T-helper 2 cell (primary cell): ENCODE results near the gene MT1B.

Experiments used
- DNase-seq, 5 experiments: peaks; one replicate each; pipeline versions ENCODE4 v3.0.0 to v3.0.0-alpha.2; 2012 to 2022

Gene MT1B

GRCh38 chr16:56637814-56638750 is 13.6 kb upstream of the MT1B start, which contains the start of gene MT1A:
Gene MT1A, plus strand, starts transcription at chr16:56638666. Its CDS starts 73 bp downstream, at chr16:56638739.
- DNase-seq: peak in 1 of 5 experiments; percentile 53

- DNase-seq: no peak
Observed at GRCh38 chr16:56639045-56639444, 12.6 kb upstream of the MT1B start.

- no peak for DNase-seq
Observed at GRCh38 chr16:56640076-56640475, 11.6 kb upstream of the MT1B start.

DNA sequence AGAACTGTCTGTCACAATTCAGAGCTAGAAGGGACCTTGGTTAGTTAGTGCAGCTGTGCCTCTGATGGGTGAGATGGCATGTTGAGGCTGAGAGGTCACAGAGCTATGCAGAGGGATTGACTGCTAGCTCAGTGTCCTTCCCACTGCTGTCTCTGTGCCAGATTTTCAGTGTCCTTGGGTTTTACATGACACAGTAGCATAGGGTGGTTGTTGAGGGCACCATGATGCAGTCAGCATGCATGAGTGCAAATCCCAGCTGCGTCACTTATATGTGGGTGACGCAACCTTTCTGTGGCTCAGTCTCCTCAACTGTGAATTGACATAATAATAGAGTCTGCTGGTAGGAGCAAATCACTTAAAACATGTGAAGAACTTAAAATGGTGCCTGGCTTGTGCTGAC is 10.5 kb upstream of the MT1B start:
- DNase-seq: no peak

DNA sequence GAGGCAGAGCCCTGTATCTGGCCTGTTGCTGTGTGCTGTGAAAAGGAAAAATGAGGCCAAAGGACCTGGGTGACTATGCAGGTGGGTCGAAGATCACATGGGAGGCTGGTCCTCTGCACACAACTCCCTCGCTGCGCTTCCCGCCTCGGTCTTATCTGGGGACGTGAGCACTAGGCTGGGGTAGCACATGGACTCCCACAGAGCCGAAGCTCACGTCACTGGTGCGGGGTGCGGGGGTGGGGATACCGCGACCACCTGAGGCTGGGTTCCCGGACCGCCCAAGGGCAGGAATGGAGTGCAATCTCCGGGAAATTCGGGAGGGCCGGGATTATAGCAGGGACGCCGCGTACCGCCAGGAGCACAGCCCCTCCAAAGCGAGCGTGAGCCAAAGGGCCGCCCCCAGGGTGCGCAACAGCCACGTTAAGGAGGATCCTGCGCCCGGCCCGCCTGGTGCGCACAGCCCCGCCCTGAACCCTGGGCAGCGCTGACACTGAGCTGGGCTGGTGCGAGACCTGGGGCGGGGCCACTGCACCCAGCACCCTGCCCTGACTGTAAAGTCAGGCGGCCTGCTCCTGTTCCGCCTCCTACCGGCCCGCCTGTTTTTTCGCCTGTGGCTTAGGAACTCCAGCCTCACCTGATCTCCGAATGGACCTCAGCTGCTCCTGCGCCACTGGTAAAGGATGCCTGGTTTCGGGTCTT is 8.5 kb upstream of the MT1B start:
- DNase-seq: peak; percentile 31 to 91 (median 62)

- DNase-seq: no peak
Observed at GRCh38 chr16:56643833-56644232, 7.9 kb upstream of the MT1B start.

DNA sequence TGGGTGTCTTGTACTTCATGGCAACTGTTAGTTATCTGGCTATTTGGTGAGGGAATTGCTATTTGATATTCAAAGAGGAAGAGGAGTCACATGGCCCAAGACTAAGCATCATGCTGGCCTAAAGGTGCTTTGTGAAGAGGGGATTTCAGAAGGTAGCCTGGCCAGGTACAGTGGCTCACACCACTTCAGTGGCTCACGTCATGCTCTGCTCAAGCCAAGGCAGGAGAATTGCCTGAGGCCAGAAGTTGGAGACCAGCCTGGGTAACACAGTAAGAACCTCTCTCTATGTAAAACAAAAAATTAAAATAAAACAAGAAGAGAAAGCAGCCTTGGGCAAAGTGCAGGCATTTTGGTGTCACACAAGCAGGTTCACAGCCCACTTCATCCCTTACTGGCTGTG is 6.4 kb upstream of the MT1B start:
- no peak for DNase-seq

DNA sequence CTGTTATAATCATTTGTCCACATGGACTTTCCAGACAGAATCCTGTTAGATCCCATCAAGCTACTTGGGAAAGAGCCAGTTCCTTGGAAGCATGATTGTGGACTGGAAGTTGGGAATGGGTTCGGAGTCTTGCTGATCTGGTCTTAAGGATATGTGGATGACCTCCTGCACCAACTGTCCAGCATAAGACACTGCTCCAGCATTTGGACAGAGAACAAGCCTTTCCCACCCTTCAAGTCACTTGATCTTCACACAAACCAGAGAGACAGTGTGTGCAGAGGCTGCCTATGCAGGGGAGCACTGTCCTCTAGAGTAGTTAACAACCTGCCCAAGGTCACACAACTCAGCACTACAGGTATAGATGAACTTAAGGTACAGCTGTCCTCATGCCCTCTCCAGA is 5.8 kb upstream of the MT1B start:
- no peak for DNase-seq

GRCh38 chr16:56647641-56648431 is 3.9 kb upstream of the MT1B start:
- DNase-seq: no peak

GRCh38 chr16:56649271-56649670 is 2.4 kb upstream of the MT1B start:
- DNase-seq: no peak

- no peak for DNase-seq
Observed at GRCh38 chr16:56649820-56650219, 1.9 kb upstream of the MT1B start.

GRCh38 chr16:56652600-56652999 is 914 bp downstream of the MT1B start:
- DNase-seq: no peak

- DNase-seq: no peak
Observed at GRCh38 chr16:56653218-56653617, 1.5 kb downstream of the MT1B start.

- peak; percentile 41 to 76 (median 52) for DNase-seq
Observed at GRCh38 chr16:56657555-56658326, 6.1 kb downstream of the MT1B start, which contains the start of gene MT1F. Gene MT1F, plus strand, starts transcription at chr16:56657959. Its CDS starts 100 bp downstream, at chr16:56658059.

DNA sequence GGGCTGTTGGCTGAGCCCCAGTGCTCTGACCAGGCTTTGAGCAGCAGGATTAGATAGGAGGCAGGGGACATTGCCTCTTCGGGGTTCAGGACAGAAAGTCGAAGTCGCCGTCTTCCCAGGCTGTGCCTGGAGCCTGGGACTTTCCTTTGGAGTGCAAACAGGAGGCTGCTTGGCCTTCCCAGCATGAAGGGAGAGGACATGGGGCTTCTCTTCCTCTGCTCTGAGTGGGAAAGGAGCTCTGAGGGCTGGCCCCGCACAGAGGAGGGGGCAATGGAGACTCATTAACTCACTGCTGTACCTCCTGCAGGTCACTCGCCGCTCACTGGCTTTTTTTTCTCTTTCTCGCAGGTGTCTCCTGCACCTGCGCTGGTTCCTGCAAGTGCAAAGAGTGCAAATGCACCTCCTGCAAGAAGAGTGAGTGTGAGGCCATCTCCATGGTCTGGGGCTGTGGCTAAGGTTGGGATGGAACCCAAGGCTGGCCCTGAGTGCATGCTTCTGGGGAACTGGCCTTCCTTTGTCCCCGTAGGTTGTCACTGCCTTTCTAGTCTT is 6.7 kb downstream of the MT1B start:
- no peak for DNase-seq

- DNase-seq: peak in 1 of 5 experiments; percentile 66
Observed at GRCh38 chr16:56662357-56663354, 11.0 kb downstream of the MT1B start.

- DNase-seq: no peak
Observed at GRCh38 chr16:56664506-56664905, 12.8 kb downstream of the MT1B start.

GRCh38 chr16:56665286-56666261 is 13.9 kb downstream of the MT1B start:
- DNase-seq: peak in 1 of 5 experiments; percentile 41
